ENCODE data around the gene CLDN34. TPM values are rescaled to one million over a fixed set of nuclear protein-coding genes. Genes with fewer than 3 reads are reported as not detected.

Gene CLDN34
- polyA plus RNA-seq, 1 of the 3 experiments (the other 2 are of a cell fraction), result not detected

DNA sequence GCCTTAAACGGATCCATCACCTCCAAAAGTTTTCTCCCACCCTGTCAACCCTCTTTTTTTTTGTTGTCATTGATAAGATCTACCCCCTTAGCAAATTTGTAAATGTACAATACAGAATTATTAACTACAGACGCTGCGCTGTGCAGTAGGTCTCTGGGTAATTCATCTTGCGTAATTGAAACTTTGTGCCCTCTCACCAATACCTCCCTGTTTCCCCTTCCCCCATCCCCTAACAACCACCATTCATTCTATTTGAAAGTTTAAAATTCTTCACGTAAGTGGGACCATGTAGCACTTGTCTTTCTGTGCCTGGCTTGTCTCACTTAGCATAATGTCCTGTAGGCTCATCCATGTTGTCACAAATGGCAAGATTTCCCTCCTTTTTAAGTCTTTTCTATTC is 45.8 kb upstream of the CLDN34 start:
- CTCF ChIA-PET, result no interaction called here
- Histone ChIP-seq H3K9ac (no peak overlapping the region), H3K36me3 (replicated peaks in 1 of 2; ENCODE audit: control insufficient read depth in 1 of 2, insufficient read depth in 2 of 2, low read length in 1 of 2) (no peaks in the 10 kb centered on the region)

DNA sequence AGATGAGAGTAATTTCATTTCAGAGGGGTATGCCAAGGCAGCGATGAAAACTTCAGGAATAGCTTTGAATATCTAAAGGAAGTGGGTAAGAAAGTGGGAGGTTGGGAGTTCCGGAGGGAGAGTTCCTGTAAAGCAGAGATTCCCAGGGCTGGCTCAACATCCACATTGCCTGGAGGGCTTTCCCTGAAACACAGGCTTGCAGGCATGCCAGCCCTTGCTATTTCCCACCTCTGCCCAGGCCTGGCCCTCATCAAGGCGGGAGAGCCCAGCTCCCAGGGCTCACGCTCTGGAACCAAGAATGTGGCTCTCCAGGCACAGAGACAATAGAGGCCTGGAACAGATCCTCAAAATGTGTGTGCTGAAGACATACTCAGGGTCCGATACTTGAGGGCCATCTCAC is 43.8 kb upstream of the CLDN34 start:
- CTCF ChIA-PET, result interaction anchor here (1.7 kb wide), 1 partner anchor 11 kb away, joined by 4 read pairs; no protein-coding TSS in a partner anchor
- 26% methylated on average over 3 of the region's 5 CpGs for WGBS (ENCODE audit: low lambda C conversion rate)
- Histone ChIP-seq H3K36me3 (replicated peaks in 1 of 2; ENCODE audit: control insufficient read depth in 1 of 2, insufficient read depth in 2 of 2, low read length in 1 of 2) (no peaks in the 10 kb centered on the region), H3K9me3 (no peaks in the 10 kb centered on the region), H3K9ac (no peak overlapping the region), H3K4me2 (no peak overlapping the region), H4K20me1 (ENCODE audit: insufficient read depth) (no peaks in the 10 kb centered on the region), H3K27ac (ENCODE audit: low read depth in 2 of 2, low read length in 1 of 2) (no peak overlapping the region), H3K79me2 (ENCODE audit: insufficient read depth) (no peaks in the 10 kb centered on the region), H3K9me2 (no peaks in the 10 kb centered on the region), H2AFZ (ENCODE audit: low read depth) (no peak overlapping the region), H3K4me1 (ENCODE audit: control insufficient read depth in 1 of 2, insufficient read depth in 2 of 2, low read depth in 1 of 2, low read length in 1 of 2) (no peaks in the 10 kb centered on the region), H3F3A (replicated peaks; ENCODE audit: insufficient read depth) (no peaks in the 10 kb centered on the region), H3K4me3 (ENCODE audit: low read depth in 2 of 2, low read length in 1 of 2) (no peak overlapping the region), H3K27me3 (ENCODE audit: insufficient read depth) (no peaks in the 10 kb centered on the region)
- TF ChIP-seq, protein P1, sequence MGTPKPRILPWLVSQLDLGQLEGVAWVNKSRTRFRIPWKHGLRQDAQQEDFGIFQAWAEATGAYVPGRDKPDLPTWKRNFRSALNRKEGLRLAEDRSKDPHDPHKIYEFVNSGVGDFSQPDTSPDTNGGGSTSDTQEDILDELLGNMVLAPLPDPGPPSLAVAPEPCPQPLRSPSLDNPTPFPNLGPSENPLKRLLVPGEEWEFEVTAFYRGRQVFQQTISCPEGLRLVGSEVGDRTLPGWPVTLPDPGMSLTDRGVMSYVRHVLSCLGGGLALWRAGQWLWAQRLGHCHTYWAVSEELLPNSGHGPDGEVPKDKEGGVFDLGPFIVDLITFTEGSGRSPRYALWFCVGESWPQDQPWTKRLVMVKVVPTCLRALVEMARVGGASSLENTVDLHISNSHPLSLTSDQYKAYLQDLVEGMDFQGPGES (IDR thresholded peaks at IDR 0.05; ENCODE audit: low read depth, low read length), result no peak
- TF ChIP-seq MEF2A (IDR thresholded peaks at IDR 0.05; ENCODE audit: borderline replicate concordance, low read depth) (no peak), RCOR1 (IDR thresholded peaks at IDR 0.05; ENCODE audit: low read length) (no peak), NFIC (IDR thresholded peaks at IDR 0.05; ENCODE audit: borderline replicate concordance) (no peak), TEAD4 (IDR thresholded peaks at IDR 0.05; ENCODE audit: borderline replicate concordance, insufficient read depth) (no peak), RAD21 (IDR thresholded peaks at IDR 0.05; ENCODE audit: low read length) (no peak)
- TF ChIP-seq, protein P2, sequence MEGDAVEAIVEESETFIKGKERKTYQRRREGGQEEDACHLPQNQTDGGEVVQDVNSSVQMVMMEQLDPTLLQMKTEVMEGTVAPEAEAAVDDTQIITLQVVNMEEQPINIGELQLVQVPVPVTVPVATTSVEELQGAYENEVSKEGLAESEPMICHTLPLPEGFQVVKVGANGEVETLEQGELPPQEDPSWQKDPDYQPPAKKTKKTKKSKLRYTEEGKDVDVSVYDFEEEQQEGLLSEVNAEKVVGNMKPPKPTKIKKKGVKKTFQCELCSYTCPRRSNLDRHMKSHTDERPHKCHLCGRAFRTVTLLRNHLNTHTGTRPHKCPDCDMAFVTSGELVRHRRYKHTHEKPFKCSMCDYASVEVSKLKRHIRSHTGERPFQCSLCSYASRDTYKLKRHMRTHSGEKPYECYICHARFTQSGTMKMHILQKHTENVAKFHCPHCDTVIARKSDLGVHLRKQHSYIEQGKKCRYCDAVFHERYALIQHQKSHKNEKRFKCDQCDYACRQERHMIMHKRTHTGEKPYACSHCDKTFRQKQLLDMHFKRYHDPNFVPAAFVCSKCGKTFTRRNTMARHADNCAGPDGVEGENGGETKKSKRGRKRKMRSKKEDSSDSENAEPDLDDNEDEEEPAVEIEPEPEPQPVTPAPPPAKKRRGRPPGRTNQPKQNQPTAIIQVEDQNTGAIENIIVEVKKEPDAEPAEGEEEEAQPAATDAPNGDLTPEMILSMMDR (IDR thresholded peaks at IDR 0.05), result no peak
- POLR2A ChIA-PET, result no interaction called here
- DNase-seq, result no peak

More for the DNA sequence above, 45.8 kb upstream of the CLDN34 start:
- POLR2A ChIA-PET, result no interaction called here
- TF ChIP-seq YY1 (IDR thresholded peaks at IDR 0.05; ENCODE audit: low read depth) (no peak), EZH2phosphoT487 (IDR thresholded peaks at IDR 0.05; ENCODE audit: borderline replicate concordance, low read depth) (no peak), EP300 (IDR thresholded peaks at IDR 0.05; ENCODE audit: borderline replicate concordance in 1 of 2, low read depth in 1 of 2, low read length in 1 of 2) (no peak), JUND (IDR thresholded peaks at IDR 0.05) (no peak), SIN3A (IDR thresholded peaks at IDR 0.05; ENCODE audit: borderline replicate concordance, low read depth, low read length) (no peak)
- H3K4me1 ChIP-seq (ENCODE audit: control insufficient read depth in 1 of 2, insufficient read depth in 2 of 2, low read depth in 1 of 2, low read length in 1 of 2), result no peaks in the 10 kb centered on the region
- no peaks in the 10 kb centered on the region for H3K9me2 ChIP-seq
- H4K20me1 ChIP-seq (ENCODE audit: insufficient read depth), result no peaks in the 10 kb centered on the region
- DNase-seq, result no peak
- H3K4me2 ChIP-seq, result no peak overlapping the region
- H3K9me3 ChIP-seq, result no peaks in the 10 kb centered on the region
- no peaks in the 10 kb centered on the region for H3K27me3 ChIP-seq (ENCODE audit: insufficient read depth)
- no peaks in the 10 kb centered on the region for H3F3A ChIP-seq (replicated peaks; ENCODE audit: insufficient read depth)
- no peak overlapping the region for H2AFZ ChIP-seq (ENCODE audit: low read depth)
- no peak overlapping the region for H3K27ac ChIP-seq (ENCODE audit: low read depth in 2 of 2, low read length in 1 of 2)
- no peaks in the 10 kb centered on the region for H3K79me2 ChIP-seq (ENCODE audit: insufficient read depth)
- no peak overlapping the region for H3K4me3 ChIP-seq (ENCODE audit: low read depth in 2 of 2, low read length in 1 of 2)
- WGBS (ENCODE audit: low lambda C conversion rate), result 33% methylated on average over 5 of the region's 5 CpGs

Measured in SK-N-SH (cell line).